PC-9 (cell line): ENCODE results near the gene DMC1. TPM values are rescaled to one million over a fixed set of nuclear protein-coding genes. Genes with fewer than 3 reads are reported as not detected.
A peak's percentile ranks its signal among the peaks of the same experiment; 100 is the strongest.

ENCODE experiments used
- BruUV-seq: library from RNA; stranded (reverse); fragments of 400-500 nt; replicated peaks from 2 replicates; lab custom pipeline; 2021; lab: Mats Ljungman, UMichigan
- CTCF ChIA-PET: fragments of 300-600 bp; sonication (Branson Sonifier 250); formaldehyde crosslinking; loops from one replicate; lab custom pipeline; 2022; ENCODE audit warnings: antibody characterized with exemption; lab: Charles Lee
- POLR2A ChIA-PET: fragments of 300-600 bp; sonication (Branson Sonifier 250); formaldehyde crosslinking; loops from one replicate; lab custom pipeline; 2022; ENCODE audit warnings: antibody characterized with exemption; ENCODE audit not compliant: unreplicated experiment; lab: Charles Lee
- DNase-seq, 2 experiments: peaks; one replicate each; pipeline versions ENCODE4 v3.0.0 to v3.0.0-alpha.2; 2015 to 2022; ENCODE audit warnings: mixed read lengths in 1 of 2
- H2AFZ ChIP-seq: fragments of 200-600 bp; sonication (generic); 2 replicates; pipeline ENCODE4 v1.8.1; 2017; ENCODE audit warnings: antibody characterized with exemption
- H3F3A ChIP-seq: fragments of 200-600 bp; sonication (generic); 2 replicates; pipeline ENCODE4 v1.8.1; 2017; ENCODE audit warnings: antibody characterized with exemption, mild to moderate bottlenecking, low read depth; ENCODE audit not compliant: insufficient read depth
- H3K27ac ChIP-seq: fragments of 200-600 bp; sonication (generic); 2 replicates; pipeline ENCODE4 v1.6.1; 2016; ENCODE audit warnings: mixed run types
- H3K27me3 ChIP-seq: fragments of 200-600 bp; sonication (generic); 2 replicates; pipeline ENCODE4 v1.6.1; 2016; ENCODE audit warnings: low read depth, mixed run types; ENCODE audit not compliant: insufficient read depth
- H3K36me3 ChIP-seq: fragments of 200-600 bp; sonication (generic); 2 replicates; pipeline ENCODE4 v1.6.1; 2016; ENCODE audit warnings: low read depth, mixed run types
- H3K4me1 ChIP-seq: fragments of 200-600 bp; sonication (generic); replicated peaks from 2 replicates; pipeline ENCODE4 v1.6.1; 2016; ENCODE audit warnings: mixed run types; ENCODE audit not compliant: insufficient read depth
- H3K4me2 ChIP-seq: fragments of 200-600 bp; sonication (generic); 2 replicates; pipeline ENCODE4 v1.6.1; 2017; ENCODE audit warnings: mixed run types
- H3K4me3 ChIP-seq: fragments of 200-600 bp; sonication (generic); 2 replicates; pipeline ENCODE4 v1.6.1; 2016; ENCODE audit warnings: mixed run types
- H3K79me2 ChIP-seq: fragments of 200-600 bp; sonication (generic); 2 replicates; pipeline ENCODE4 v1.6.1; 2017; ENCODE audit warnings: low read depth, mixed run types
- H3K9me2 ChIP-seq: fragments of 200-600 bp; sonication (generic); 2 replicates; pipeline ENCODE4 v1.8.1; 2017; ENCODE audit warnings: mild to moderate bottlenecking; ENCODE audit not compliant: insufficient read depth
- H3K9me3 ChIP-seq: fragments of 200-600 bp; sonication (generic); 2 replicates; pipeline ENCODE4 v1.8.1; 2016; ENCODE audit warnings: low read depth; ENCODE audit not compliant: insufficient read depth
- H4K20me1 ChIP-seq: fragments of 200-600 bp; sonication (generic); 2 replicates; pipeline ENCODE4 v1.8.1; 2017; ENCODE audit not compliant: insufficient read depth
- EZH2 ChIP-seq: fragments of 200-600 bp; sonication (generic); IDR thresholded peaks from 2 replicates; pipeline ENCODE4 v1.8.0; 2017; ENCODE audit warnings: antibody characterized with exemption, low read depth
- intact Hi-C: fragments of 100-400 bp; cut with micrococcal nuclease; formaldehyde crosslinking; loops from one replicate; pipeline ENCODE4 v1.10.0; 2022; ENCODE audit not compliant: unreplicated experiment
- total RNA-seq: library from RNA; stranded (reverse); gene quantifications from 2 replicates; pipeline ENCODE4 v1.2.3, GENCODE V29; 2021
- TF ChIP-seq, protein P1 (sequence below): fragments of 200-600 bp; sonication (generic); conservative IDR thresholded peaks from 2 replicates; pipeline ENCODE4 v1.6.1; 2017; ENCODE audit warnings: mixed run types, antibody characterized with exemption, mild to moderate bottlenecking, moderate library complexity

The DMC1 gene
- total RNA-seq, 1 experiment from 2014 or later, result 5.6 TPM

DNA sequence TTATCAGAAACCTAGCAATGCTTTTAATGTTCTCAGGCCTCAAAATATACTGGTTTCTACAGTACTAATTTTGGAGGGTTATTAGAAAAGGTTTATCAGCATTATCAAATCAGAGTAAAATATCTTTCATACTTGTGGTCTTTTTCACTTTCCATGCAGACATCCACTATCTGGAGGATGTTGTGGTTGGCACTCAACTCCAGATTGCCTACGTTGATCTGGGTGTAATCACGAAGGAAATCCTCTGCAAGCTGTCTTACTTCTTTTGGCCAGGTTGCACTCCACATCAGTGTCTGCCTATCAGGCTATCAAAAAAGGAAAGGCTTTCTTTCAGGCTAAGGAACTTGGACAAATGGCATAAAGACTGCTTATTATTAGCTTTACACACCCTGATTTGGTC is 75.5 kb downstream of the DMC1 start:
- Histone ChIP-seq H2AFZ (no peak overlapping the region), H3K79me2 (peaks cover 65% of the 10 kb centered on the region), H4K20me1 (peaks cover 87% of the 10 kb centered on the region), H3K4me1 (no peaks in the 10 kb centered on the region), H3K36me3 (peaks cover 97% of the 10 kb centered on the region), H3K9me2 (no peaks in the 10 kb centered on the region), H3K27ac (no peak overlapping the region), H3K4me3 (no peak overlapping the region), H3F3A (peaks cover 94% of the 10 kb centered on the region), H3K9me3 (no peaks in the 10 kb centered on the region), H3K27me3 (no peaks in the 10 kb centered on the region), H3K4me2 (no peak overlapping the region)
- DNase-seq, result no peak
- intact Hi-C loops, result no loop called here
- ChIA-PET POLR2A (interaction anchor here (0.7 kb wide), 1 partner anchor 74 kb away, joined by 3 read pairs; no protein-coding TSS in a partner anchor), CTCF (no interaction called here)
- TF ChIP-seq EZH2, result no peak
- TF ChIP-seq, protein P1, sequence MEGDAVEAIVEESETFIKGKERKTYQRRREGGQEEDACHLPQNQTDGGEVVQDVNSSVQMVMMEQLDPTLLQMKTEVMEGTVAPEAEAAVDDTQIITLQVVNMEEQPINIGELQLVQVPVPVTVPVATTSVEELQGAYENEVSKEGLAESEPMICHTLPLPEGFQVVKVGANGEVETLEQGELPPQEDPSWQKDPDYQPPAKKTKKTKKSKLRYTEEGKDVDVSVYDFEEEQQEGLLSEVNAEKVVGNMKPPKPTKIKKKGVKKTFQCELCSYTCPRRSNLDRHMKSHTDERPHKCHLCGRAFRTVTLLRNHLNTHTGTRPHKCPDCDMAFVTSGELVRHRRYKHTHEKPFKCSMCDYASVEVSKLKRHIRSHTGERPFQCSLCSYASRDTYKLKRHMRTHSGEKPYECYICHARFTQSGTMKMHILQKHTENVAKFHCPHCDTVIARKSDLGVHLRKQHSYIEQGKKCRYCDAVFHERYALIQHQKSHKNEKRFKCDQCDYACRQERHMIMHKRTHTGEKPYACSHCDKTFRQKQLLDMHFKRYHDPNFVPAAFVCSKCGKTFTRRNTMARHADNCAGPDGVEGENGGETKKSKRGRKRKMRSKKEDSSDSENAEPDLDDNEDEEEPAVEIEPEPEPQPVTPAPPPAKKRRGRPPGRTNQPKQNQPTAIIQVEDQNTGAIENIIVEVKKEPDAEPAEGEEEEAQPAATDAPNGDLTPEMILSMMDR, result no peak
- BruUV-seq, result no TSS peak

DNA sequence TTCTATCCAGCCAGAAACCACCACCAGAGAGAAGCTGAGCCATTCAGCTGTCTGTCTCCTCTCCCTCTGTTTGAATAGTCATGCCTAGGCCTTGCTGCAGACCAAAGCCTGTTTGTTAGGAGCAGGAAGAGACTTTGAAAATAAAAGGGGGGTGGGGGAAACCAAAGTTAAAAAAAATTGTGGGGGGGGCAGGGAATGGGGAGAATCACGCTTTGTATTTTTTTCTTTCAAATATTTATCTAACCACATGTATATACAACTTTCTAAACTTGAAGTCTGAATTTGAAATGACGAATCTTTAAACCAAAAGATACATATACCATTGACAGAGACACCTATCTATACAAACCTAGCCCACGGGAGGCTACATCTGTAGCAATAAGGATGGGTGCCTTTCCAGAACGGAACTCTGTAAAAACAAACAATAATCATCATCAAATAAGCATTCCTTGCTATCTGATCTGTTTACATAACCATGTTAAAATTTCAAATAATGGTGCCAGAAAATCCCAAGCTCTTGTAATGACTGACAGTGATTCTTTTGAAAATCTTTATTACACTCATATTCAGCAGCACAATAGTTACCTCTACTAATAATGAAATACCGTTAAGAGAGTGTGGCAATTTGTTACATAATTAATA is 78.2 kb downstream of the DMC1 start:
- Histone ChIP-seq H3K36me3 (peaks cover 96% of the 10 kb centered on the region), H4K20me1 (peaks cover 87% of the 10 kb centered on the region), H3K9me3 (no peaks in the 10 kb centered on the region), H3K79me2 (peaks cover 41% of the 10 kb centered on the region), H3K4me3 (no peak overlapping the region), H2AFZ (no peak overlapping the region), H3K27me3 (no peaks in the 10 kb centered on the region), H3F3A (peaks cover 91% of the 10 kb centered on the region), H3K9me2 (no peaks in the 10 kb centered on the region), H3K27ac (no peak overlapping the region), H3K4me2 (no peak overlapping the region), H3K4me1 (no peaks in the 10 kb centered on the region)
- ChIA-PET CTCF (interaction anchor here (0.5 kb wide), 1 partner anchor 79 kb away, joined by 3 read pairs; no protein-coding TSS in a partner anchor), POLR2A (interaction anchor here (0.6 kb wide), 1 partner anchor 434 kb away, joined by 5 read pairs; no protein-coding TSS in a partner anchor)
- DNase-seq, result peak in 1 of 2 experiments; percentile 28
- BruUV-seq, result no TSS peak
- intact Hi-C loops, result no loop called here
- TF ChIP-seq EZH2, result no peak
- TF ChIP-seq, protein P1, result no peak

- Histone ChIP-seq H4K20me1 (peaks cover 87% of the 10 kb centered on the region), H3K27me3 (no peaks in the 10 kb centered on the region), H3K36me3 (peaks cover 96% of the 10 kb centered on the region), H3K9me3 (no peaks in the 10 kb centered on the region), H3K79me2 (peaks cover 32% of the 10 kb centered on the region), H3K27ac (peak overlapping the region; percentile 15; the same call in 1 of the 2 replicates), H3K4me1 (no peaks in the 10 kb centered on the region), H3K9me2 (no peaks in the 10 kb centered on the region), H2AFZ (no peak overlapping the region), H3K4me3 (no peak overlapping the region), H3K4me2 (no peak overlapping the region), H3F3A (peaks cover 91% of the 10 kb centered on the region)
- peak in 1 of 2 experiments; percentile 31 for DNase-seq
- BruUV-seq, result no TSS peak
- ChIA-PET POLR2A (interaction anchor here (0.5 to 0.6 kb wide), 2 partner anchors 10 to 433 kb away, joined by 5 to 6 read pairs; no protein-coding TSS in a partner anchor), CTCF (no interaction called here)
- TF ChIP-seq, protein P1, result no peak
- TF ChIP-seq EZH2, result no peak
- intact Hi-C loops, result no loop called here
Measured at GRCh38 chr22:38490915-38491314, 79.1 kb downstream of the DMC1 start.
